ENCODE results near the gene CD83. TPM values are rescaled to one million over a fixed set of nuclear protein-coding genes. Genes with fewer than 3 reads are reported as not detected.

CD83 gene
- total RNA-seq, 6 experiments from 2014 or later = 0.79 to 1.9 (median 1.1) TPM

DNA sequence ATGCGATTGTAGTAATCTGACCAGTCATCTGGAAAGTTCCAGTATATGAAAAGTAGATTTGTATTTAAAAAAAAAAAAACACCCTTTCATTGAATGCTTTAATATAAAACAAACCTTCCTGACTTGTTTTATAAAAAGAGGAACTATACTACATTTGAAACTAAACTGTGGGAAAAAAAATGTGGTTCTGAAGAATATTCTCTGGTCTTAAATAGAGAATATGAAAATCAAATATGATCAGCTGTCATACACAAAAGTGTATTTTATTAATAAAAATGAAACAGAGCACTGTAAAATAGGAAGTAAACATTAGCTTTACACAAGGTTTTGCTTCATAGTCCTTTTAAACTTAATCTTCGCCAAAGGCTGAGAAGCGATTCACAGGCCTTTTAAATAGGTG lies 25.3 kb upstream of the CD83 start:
- TF ChIP-seq, protein P1, sequence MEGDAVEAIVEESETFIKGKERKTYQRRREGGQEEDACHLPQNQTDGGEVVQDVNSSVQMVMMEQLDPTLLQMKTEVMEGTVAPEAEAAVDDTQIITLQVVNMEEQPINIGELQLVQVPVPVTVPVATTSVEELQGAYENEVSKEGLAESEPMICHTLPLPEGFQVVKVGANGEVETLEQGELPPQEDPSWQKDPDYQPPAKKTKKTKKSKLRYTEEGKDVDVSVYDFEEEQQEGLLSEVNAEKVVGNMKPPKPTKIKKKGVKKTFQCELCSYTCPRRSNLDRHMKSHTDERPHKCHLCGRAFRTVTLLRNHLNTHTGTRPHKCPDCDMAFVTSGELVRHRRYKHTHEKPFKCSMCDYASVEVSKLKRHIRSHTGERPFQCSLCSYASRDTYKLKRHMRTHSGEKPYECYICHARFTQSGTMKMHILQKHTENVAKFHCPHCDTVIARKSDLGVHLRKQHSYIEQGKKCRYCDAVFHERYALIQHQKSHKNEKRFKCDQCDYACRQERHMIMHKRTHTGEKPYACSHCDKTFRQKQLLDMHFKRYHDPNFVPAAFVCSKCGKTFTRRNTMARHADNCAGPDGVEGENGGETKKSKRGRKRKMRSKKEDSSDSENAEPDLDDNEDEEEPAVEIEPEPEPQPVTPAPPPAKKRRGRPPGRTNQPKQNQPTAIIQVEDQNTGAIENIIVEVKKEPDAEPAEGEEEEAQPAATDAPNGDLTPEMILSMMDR (IDR thresholded peaks at IDR 0.05) = no peak
- no peaks in the 10 kb centered on the region for H3K36me3 Mint-ChIP-seq (ENCODE audit: low read depth)
- no peak overlapping the region for H3K27ac Mint-ChIP-seq
- H3K4me3 Mint-ChIP-seq = no peak overlapping the region
- no peaks in the 10 kb centered on the region for H3K9me3 Mint-ChIP-seq
- no peak for DNase-seq
- peaks cover 19% of the 10 kb centered on the region for H3K27me3 Mint-ChIP-seq (ENCODE audit: insufficient read depth)
- peaks cover 4% of the 10 kb centered on the region; the same call in 1 of the 2 replicates for H3K4me1 Mint-ChIP-seq (ENCODE audit: low read depth)

DNA sequence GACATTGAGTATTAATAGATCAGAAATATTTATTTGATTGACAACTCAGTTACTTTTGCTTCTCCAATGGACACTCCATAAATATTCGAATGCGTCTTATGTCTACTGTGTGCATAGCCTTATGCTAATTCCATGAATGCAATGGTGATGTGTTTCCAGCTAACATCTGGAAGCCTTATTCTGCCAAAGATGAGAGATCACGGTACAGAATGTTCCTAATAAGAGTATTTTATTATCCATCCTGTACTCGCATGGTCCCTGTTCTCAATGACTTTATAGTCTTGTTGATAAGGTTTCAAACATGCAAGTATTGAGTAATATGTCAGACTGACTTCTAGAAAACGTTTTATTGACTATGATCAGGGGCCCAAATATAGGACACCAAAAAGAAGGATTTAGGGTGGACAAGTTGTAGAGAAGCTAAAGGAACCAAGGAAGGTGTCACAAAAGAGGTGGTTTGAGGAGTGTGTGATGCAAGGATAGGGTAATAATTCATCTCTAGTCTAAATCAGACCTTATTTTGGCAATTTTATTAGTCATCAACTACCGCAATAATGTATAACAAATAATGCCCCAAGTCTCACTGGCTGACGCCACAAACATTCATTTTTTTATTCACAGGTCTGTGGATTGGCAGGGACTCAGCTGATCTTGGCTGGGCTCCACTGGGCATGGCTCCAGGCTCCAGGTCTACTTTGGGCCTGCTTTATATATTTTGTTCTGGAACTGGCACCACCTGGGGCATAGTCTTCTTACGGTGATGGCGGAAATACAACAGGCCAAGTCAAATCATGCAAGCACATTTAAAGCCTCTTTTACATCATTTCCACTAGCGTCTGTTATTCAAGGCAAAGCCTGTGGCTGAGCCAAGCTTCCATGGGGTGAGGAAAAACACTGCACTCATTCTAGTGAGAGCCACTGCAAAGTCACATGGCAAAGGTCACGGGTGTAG lies 24.5 kb upstream of the CD83 start:
- Mint-ChIP-seq H3K27ac (no peak overlapping the region), H3K9me3 (no peaks in the 10 kb centered on the region), H3K4me1 (ENCODE audit: low read depth) (peaks cover 4% of the 10 kb centered on the region; the same call in 1 of the 2 replicates), H3K36me3 (ENCODE audit: low read depth) (no peaks in the 10 kb centered on the region), H3K4me3 (no peak overlapping the region), H3K27me3 (ENCODE audit: insufficient read depth) (peaks cover 17% of the 10 kb centered on the region)
- TF ChIP-seq, protein P1 (IDR thresholded peaks at IDR 0.05) = no peak
- DNase-seq = no peak

DNA sequence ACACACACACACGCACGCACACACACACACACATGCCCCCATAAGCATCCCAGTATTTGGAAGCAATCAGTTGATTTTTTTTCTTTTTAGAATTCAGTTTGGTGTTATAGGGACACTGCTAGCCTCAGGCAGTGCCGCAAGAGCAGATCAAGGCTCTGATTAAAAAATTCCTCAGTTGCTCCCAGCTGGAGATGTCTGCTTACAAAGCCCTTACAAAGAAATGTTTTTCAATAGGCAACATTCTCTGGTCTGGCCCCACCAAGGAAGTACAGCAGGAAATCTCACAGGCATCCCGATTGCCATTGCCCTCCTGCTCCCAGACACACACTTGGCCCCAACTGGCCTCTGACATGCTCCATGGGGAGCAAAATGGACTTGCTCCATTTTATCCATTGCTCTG lies 22.9 kb upstream of the CD83 start:
- no peaks in the 10 kb centered on the region for H3K36me3 Mint-ChIP-seq (ENCODE audit: low read depth)
- H3K27me3 Mint-ChIP-seq (ENCODE audit: insufficient read depth) = peaks cover 14% of the 10 kb centered on the region
- peak; percentile 22 for DNase-seq
- H3K4me3 Mint-ChIP-seq = no peak overlapping the region
- TF ChIP-seq, protein P1 (IDR thresholded peaks at IDR 0.05) = no peak
- H3K9me3 Mint-ChIP-seq = no peaks in the 10 kb centered on the region
- H3K27ac Mint-ChIP-seq = no peak overlapping the region
- H3K4me1 Mint-ChIP-seq (ENCODE audit: low read depth) = no peaks in the 10 kb centered on the region; the same call in 1 of the 2 replicates

DNA sequence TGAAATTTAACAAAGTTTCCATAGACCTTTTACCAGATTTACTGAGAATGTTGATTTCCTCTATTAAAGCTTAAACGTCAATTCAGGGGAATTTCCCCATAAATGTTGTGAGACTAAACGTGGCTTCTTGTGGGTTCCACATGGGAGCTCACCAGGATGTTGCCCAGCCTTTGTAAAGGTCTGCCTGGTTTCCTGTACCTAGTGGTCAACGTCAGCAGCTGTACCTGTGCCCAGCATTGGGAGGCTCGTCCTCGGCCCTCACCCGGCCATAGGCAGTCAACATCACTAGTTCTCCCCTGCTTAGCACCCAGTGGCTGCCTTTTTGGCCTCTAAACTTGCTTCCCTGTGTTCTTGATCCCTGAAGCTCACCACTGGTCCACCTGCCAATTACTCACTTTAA lies 22.1 kb upstream of the CD83 start:
- DNase-seq = no peak
- Mint-ChIP-seq H3K27me3 (ENCODE audit: insufficient read depth) (peaks cover 11% of the 10 kb centered on the region), H3K4me1 (ENCODE audit: low read depth) (no peaks in the 10 kb centered on the region; the same call in 1 of the 2 replicates)

DNA sequence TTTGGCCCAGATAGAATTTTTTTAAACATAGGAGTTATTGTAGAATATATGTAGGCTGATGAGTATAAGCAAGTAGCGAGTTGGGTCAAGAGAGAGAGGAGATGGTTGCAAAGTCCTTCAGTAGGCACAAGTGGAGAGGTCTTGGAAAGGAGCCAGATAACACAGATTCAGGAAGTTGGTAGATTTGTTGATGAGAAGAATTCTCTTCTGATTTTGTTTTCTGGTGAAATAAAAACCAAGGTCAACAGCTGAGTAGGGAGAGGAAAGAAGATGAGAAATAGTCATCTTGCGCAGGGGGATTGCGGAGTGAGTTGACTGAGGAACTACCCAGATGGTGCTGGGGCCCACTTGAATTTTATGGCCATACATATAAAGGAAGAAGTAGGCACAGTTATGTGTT lies 17.4 kb upstream of the CD83 start:
- TF ChIP-seq, protein P1 (IDR thresholded peaks at IDR 0.05) = no peak
- Mint-ChIP-seq H3K27me3 (ENCODE audit: insufficient read depth) (peaks cover 16% of the 10 kb centered on the region), H3K27ac (no peak overlapping the region), H3K36me3 (ENCODE audit: low read depth) (no peaks in the 10 kb centered on the region), H3K4me1 (ENCODE audit: low read depth) (no peaks in the 10 kb centered on the region), H3K9me3 (no peaks in the 10 kb centered on the region), H3K4me3 (no peak overlapping the region)
- no peak for DNase-seq

More for the DNA sequence above, 22.1 kb upstream of the CD83 start:
- TF ChIP-seq, protein P1 (IDR thresholded peaks at IDR 0.05) = no peak
- Mint-ChIP-seq H3K36me3 (ENCODE audit: low read depth) (no peaks in the 10 kb centered on the region), H3K9me3 (no peaks in the 10 kb centered on the region), H3K27ac (no peak overlapping the region), H3K4me3 (no peak overlapping the region)
